Panc1 (cell line): ENCODE measurements around the gene ADGRE1. TPM values are rescaled to one million over a fixed set of nuclear protein-coding genes. Genes with fewer than 3 reads are reported as not detected.

Experiments used
- ATAC-seq: fragments of 200-7000 bp; cut with Tn5 transposase; 2 replicates; pipeline ENCODE4 v1.9.1; 2020; ENCODE audit warnings: mild to moderate bottlenecking, moderate library complexity
- BruUV-seq: library from RNA; stranded (reverse); fragments of 400-500 nt; replicated peaks from 2 replicates; lab custom pipeline; 2021; lab: Mats Ljungman, UMichigan
- CTCF ChIA-PET: fragments of 300-600 bp; sonication (Branson Sonifier 250); formaldehyde crosslinking; loops from one replicate; lab custom pipeline; 2022; ENCODE audit warnings: antibody characterized with exemption; lab: Charles Lee
- POLR2A ChIA-PET: fragments of 300-600 bp; sonication (Branson Sonifier 250); formaldehyde crosslinking; loops from one replicate; lab custom pipeline; 2022; ENCODE audit warnings: antibody characterized with exemption; lab: Charles Lee
- DNase-seq: peaks from one replicate; pipeline ENCODE4 v3.0.0-alpha.2; 2010; ENCODE audit warnings: low read depth, low spot score
- H3K27ac ChIP-seq: 2 replicates; pipeline ENCODE4 v1.5.1; 2011; ENCODE audit warnings: mild to moderate bottlenecking, low read length, inconsistent platforms
- H3K27me3 ChIP-seq: fragments of 200-500 bp; sonication (Bioruptor generic); 2 replicates; pipeline ENCODE4 v1.6.0; 2014; ENCODE audit warnings: low read length, inconsistent platforms; ENCODE audit not compliant: control insufficient read depth, insufficient read depth
- H3K36me3 ChIP-seq: fragments of 200-500 bp; sonication (Bioruptor generic); 2 replicates; pipeline ENCODE4 v1.5.1; 2014; ENCODE audit warnings: inconsistent platforms, mild to moderate bottlenecking, low read length, moderate library complexity; ENCODE audit not compliant: control insufficient read depth, insufficient read depth
- H3K4me1 ChIP-seq: 2 replicates; pipeline ENCODE4 v1.5.1; 2011; ENCODE audit warnings: inconsistent platforms, mild to moderate bottlenecking, low read length, moderate library complexity; ENCODE audit not compliant: control insufficient read depth, insufficient read depth
- H3K4me3 ChIP-seq, 2 experiments: 2 replicates each; pipeline ENCODE4 v1.5.1; 2011 to 2012; ENCODE audit warnings: low read depth in 2 of 2, low read length in 2 of 2, mild to moderate bottlenecking in 2 of 2, inconsistent platforms in 1 of 2, moderate library complexity in 1 of 2
- H3K9me3 ChIP-seq: fragments of 200-500 bp; sonication (Bioruptor generic); 2 replicates; pipeline ENCODE4 v1.5.1; 2014; ENCODE audit warnings: low read depth, mild to moderate bottlenecking, inconsistent platforms, low read length, moderate library complexity; ENCODE audit not compliant: control insufficient read depth, insufficient read depth
- POLR2AphosphoS5 ChIP-seq: IDR thresholded peaks from 2 replicates; pipeline ENCODE4 v1.6.1; 2012; ENCODE audit warnings: mild to moderate bottlenecking, low read depth, low read length, moderate library complexity
- SIN3A ChIP-seq: IDR thresholded peaks from 2 replicates; pipeline ENCODE4 v1.6.1; 2012; ENCODE audit warnings: low read depth, mild to moderate bottlenecking, low read length, moderate library complexity, borderline replicate concordance; ENCODE audit not compliant: insufficient read depth
- TCF7L2 ChIP-seq: IDR thresholded peaks from 2 replicates; pipeline ENCODE4 v1.6.1; 2011; ENCODE audit warnings: mild to moderate bottlenecking, low read depth, low read length, inconsistent platforms
- in situ Hi-C: cut with HindIII; loops from 2 replicates; pipeline ENCODE4 v1.10.0; 2016; ENCODE audit warnings: low sequenced_read_pairs, low pct_unique_long_range_greater_than_20kb
- intact Hi-C: fragments of 100-400 bp; cut with micrococcal nuclease; formaldehyde crosslinking; loops from one replicate; pipeline ENCODE4 v1.10.0; 2022; ENCODE audit not compliant: unreplicated experiment
- total RNA-seq: library from RNA; stranded (reverse); gene quantifications from one replicate; pipeline ENCODE4 v1.2.1, GENCODE V29; 2021; ENCODE audit not compliant: unreplicated experiment
- TF ChIP-seq, protein P1 (sequence below): fragments of 450-650 bp; IDR thresholded peaks from 2 replicates; pipeline ENCODE4 v1.5.1; 2017; ENCODE audit warnings: mild to moderate bottlenecking
- TF ChIP-seq, protein P2 (sequence below), 2 experiments: IDR thresholded peaks; 2 replicates each; pipeline ENCODE4 v1.6.1; 2011 to 2012; ENCODE audit warnings: low read depth in 2 of 2, control low read depth in 1 of 2, low read length in 1 of 2, mild to moderate bottlenecking in 1 of 2, moderate library complexity in 1 of 2; ENCODE audit not compliant: insufficient read depth in 1 of 2

The ADGRE1 gene
- total RNA-seq, 1 experiment from 2014 or later, result 0.08 TPM

DNA sequence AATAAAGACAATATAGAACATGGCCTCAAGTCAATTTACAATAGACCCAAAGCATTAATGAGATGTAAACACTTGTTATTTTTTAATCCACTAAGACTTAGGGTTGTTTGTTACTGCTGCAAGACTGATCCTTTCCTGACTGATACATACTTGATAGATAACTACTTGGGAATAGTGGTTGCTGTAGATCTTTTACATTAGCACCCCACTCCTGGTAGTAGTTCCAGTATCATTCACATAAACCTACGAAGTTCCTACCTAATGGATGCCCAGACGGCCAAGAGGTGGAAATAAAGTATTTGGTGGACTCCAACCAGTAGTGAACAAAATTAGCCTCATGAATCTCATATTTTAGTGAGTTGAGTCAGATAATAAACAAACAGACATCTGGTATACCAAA lies 26.9 kb downstream of the ADGRE1 start:
- POLR2A ChIA-PET, result no interaction called here
- CTCF ChIA-PET, result no interaction called here
- no peak for DNase-seq
- TF ChIP-seq TCF7L2, result no peak
- no peak for TF ChIP-seq SIN3A
- TF ChIP-seq, protein P1, sequence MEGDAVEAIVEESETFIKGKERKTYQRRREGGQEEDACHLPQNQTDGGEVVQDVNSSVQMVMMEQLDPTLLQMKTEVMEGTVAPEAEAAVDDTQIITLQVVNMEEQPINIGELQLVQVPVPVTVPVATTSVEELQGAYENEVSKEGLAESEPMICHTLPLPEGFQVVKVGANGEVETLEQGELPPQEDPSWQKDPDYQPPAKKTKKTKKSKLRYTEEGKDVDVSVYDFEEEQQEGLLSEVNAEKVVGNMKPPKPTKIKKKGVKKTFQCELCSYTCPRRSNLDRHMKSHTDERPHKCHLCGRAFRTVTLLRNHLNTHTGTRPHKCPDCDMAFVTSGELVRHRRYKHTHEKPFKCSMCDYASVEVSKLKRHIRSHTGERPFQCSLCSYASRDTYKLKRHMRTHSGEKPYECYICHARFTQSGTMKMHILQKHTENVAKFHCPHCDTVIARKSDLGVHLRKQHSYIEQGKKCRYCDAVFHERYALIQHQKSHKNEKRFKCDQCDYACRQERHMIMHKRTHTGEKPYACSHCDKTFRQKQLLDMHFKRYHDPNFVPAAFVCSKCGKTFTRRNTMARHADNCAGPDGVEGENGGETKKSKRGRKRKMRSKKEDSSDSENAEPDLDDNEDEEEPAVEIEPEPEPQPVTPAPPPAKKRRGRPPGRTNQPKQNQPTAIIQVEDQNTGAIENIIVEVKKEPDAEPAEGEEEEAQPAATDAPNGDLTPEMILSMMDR, result no peak
- TF ChIP-seq POLR2AphosphoS5, result no peak
- TF ChIP-seq, protein P2, sequence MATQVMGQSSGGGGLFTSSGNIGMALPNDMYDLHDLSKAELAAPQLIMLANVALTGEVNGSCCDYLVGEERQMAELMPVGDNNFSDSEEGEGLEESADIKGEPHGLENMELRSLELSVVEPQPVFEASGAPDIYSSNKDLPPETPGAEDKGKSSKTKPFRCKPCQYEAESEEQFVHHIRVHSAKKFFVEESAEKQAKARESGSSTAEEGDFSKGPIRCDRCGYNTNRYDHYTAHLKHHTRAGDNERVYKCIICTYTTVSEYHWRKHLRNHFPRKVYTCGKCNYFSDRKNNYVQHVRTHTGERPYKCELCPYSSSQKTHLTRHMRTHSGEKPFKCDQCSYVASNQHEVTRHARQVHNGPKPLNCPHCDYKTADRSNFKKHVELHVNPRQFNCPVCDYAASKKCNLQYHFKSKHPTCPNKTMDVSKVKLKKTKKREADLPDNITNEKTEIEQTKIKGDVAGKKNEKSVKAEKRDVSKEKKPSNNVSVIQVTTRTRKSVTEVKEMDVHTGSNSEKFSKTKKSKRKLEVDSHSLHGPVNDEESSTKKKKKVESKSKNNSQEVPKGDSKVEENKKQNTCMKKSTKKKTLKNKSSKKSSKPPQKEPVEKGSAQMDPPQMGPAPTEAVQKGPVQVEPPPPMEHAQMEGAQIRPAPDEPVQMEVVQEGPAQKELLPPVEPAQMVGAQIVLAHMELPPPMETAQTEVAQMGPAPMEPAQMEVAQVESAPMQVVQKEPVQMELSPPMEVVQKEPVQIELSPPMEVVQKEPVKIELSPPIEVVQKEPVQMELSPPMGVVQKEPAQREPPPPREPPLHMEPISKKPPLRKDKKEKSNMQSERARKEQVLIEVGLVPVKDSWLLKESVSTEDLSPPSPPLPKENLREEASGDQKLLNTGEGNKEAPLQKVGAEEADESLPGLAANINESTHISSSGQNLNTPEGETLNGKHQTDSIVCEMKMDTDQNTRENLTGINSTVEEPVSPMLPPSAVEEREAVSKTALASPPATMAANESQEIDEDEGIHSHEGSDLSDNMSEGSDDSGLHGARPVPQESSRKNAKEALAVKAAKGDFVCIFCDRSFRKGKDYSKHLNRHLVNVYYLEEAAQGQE (IDR thresholded peaks at IDR 0.05; ENCODE audit: insufficient read depth in 1 of 2, low read depth in 2 of 2, low read length in 1 of 2), result no peak
- Histone ChIP-seq H3K27me3 (no peaks in the 10 kb centered on the region), H3K27ac (no peak overlapping the region), H3K4me3 (no peak overlapping the region), H3K4me1 (no peaks in the 10 kb centered on the region), H3K36me3 (no peaks in the 10 kb centered on the region), H3K9me3 (no peaks in the 10 kb centered on the region)
- ATAC-seq, result no peak
- BruUV-seq, result no TSS peak
- intact Hi-C loops (no loop called here), in situ Hi-C loops (no loop called here)

DNA sequence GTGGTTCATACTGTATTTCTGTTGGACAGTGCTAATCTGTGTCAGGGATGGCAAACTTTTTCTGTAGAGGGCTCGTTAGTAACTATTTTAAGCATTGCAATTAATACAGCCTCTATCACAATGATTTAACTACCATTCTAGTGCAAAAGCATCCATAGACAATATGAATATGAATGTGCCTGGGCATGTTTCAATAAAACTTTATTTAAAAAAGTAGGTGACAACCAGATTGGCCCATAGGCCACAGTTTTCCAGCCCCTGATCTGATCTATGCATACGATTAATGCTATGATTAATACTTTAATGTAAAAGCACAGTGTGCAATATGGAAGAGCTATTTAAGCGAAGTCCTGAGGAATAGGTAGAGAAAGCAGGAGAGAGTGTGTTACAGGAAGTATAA lies 29.6 kb downstream of the ADGRE1 start:
- TF ChIP-seq, protein P1, result no peak
- TF ChIP-seq SIN3A, result no peak
- TF ChIP-seq, protein P2 (IDR thresholded peaks at IDR 0.05; ENCODE audit: insufficient read depth in 1 of 2, low read depth in 2 of 2, low read length in 1 of 2), result no peak
- TF ChIP-seq TCF7L2, result no peak
- no peak for TF ChIP-seq POLR2AphosphoS5
- ChIA-PET CTCF (no interaction called here), POLR2A (no interaction called here)
- Histone ChIP-seq H3K4me3 (no peak overlapping the region), H3K27ac (no peak overlapping the region), H3K36me3 (no peaks in the 10 kb centered on the region), H3K9me3 (no peaks in the 10 kb centered on the region), H3K4me1 (no peaks in the 10 kb centered on the region), H3K27me3 (no peaks in the 10 kb centered on the region)
- intact Hi-C loops, result no loop called here
- BruUV-seq, result no TSS peak
- no peak for ATAC-seq
- no peak for DNase-seq
- in situ Hi-C loops, result no loop called here
